ENCODE data around the gene WWOX. TPM values are rescaled to one million over a fixed set of nuclear protein-coding genes. Genes with fewer than 3 reads are reported as not detected.

Gene WWOX
- total RNA-seq, 1 donor from 2014 or later: 7.3 TPM

DNA sequence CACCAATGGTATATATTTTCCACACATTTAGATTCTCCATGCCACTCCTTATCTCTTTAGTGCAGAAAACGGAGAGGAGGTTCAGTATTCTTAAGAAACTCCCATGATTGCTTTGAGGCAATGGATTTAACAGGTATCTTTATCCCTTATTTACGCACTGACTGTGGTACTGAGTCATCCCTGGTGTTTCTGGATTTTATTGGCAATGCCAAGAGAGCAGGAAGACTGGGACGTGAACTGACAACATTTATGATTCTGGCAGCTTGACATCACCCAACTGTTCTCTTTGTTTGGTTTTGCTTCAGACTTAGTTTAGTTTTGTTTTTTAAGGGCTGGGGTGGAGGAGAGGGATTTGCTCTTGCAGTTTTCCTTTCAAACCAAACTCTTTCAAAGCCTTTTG is 131.4 kb downstream of the WWOX start:
- Mint-ChIP-seq H3K9me3 (ENCODE audit: unreplicated experiment) (no peaks in the 10 kb centered on the region), H3K4me3 (ENCODE audit: unreplicated experiment) (no peak overlapping the region), H3K27me3 (ENCODE audit: low read depth, unreplicated experiment) (no peaks in the 10 kb centered on the region), H3K27ac (ENCODE audit: unreplicated experiment) (no peak overlapping the region), H3K4me1 (ENCODE audit: low read depth, unreplicated experiment) (no peaks in the 10 kb centered on the region), H3K36me3 (ENCODE audit: low read depth, unreplicated experiment) (no peaks in the 10 kb centered on the region)
- DNase-seq (ENCODE audit: low read depth) (peak; percentile 3), FAIRE-seq (no peak)
- no peaks in the 10 kb centered on the region for H4K20me1 ChIP-seq (ENCODE audit: insufficient read depth, low read length)
- TF ChIP-seq, protein P1, sequence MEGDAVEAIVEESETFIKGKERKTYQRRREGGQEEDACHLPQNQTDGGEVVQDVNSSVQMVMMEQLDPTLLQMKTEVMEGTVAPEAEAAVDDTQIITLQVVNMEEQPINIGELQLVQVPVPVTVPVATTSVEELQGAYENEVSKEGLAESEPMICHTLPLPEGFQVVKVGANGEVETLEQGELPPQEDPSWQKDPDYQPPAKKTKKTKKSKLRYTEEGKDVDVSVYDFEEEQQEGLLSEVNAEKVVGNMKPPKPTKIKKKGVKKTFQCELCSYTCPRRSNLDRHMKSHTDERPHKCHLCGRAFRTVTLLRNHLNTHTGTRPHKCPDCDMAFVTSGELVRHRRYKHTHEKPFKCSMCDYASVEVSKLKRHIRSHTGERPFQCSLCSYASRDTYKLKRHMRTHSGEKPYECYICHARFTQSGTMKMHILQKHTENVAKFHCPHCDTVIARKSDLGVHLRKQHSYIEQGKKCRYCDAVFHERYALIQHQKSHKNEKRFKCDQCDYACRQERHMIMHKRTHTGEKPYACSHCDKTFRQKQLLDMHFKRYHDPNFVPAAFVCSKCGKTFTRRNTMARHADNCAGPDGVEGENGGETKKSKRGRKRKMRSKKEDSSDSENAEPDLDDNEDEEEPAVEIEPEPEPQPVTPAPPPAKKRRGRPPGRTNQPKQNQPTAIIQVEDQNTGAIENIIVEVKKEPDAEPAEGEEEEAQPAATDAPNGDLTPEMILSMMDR (IDR thresholded peaks at IDR 0.05; ENCODE audit: insufficient read depth, low read depth, low read length): no peak
- no peak for TF ChIP-seq EZH2 (IDR thresholded peaks at IDR 0.05; ENCODE audit: insufficient read depth, low read length)
- H2AFZ ChIP-seq (ENCODE audit: low read depth, low read length): no peak overlapping the region
- H3K27me3 ChIP-seq (ENCODE audit: insufficient read depth, low read length): peaks cover 3% of the 10 kb centered on the region
- no peak overlapping the region for H3K9ac ChIP-seq (ENCODE audit: low read length)
- no peaks in the 10 kb centered on the region for H3K36me3 ChIP-seq (ENCODE audit: insufficient read depth, low read length)
- H3K9me3 ChIP-seq (ENCODE audit: insufficient read depth, low read depth, low read length): no peaks in the 10 kb centered on the region
- H3K4me3 ChIP-seq (ENCODE audit: insufficient read depth, low read depth, low read length): no peak overlapping the region
- H3K27ac ChIP-seq (ENCODE audit: low read depth, low read length): no peak overlapping the region
- peak overlapping the region; percentile 23 for H3K4me2 ChIP-seq (ENCODE audit: low read length)
- H3K4me1 ChIP-seq (ENCODE audit: insufficient read depth, low read length): no peaks in the 10 kb centered on the region
- H3K79me2 ChIP-seq (ENCODE audit: insufficient read depth, low read length): no peaks in the 10 kb centered on the region

DNA sequence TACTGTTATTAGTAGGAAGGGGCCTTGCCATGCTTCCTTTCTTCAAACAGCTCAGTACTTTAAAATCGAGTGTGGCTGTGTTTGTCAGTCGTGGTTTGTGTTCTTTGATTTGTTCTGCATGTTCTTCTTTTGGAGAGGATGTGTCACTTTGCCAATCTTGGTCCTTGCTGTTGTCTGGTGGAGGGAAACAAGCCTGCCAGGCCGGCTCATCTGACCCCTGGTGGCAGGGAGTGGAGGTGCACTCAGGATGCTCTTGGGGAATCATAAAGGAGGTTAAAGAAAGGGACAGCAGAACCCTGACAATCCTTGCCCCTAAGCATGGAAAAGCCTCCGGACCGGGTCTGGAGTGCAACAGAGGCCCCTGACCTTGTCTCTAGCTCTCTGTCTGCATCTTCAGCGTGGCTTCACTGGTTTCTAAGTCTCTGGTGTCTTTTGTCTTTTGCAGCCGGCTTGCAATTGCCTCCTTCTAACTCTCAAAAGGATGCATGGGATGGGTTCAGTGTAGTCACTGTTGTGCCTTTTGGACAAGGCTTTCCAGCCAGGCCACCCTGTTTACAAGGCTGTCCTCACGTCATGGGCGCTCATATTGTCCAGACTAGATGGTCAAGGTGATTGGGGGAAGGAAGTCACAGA is 135.8 kb downstream of the WWOX start:
- DNase-seq (ENCODE audit: low read depth) (peak; percentile 38), FAIRE-seq (no peak)
- Mint-ChIP-seq H3K36me3 (ENCODE audit: low read depth, unreplicated experiment) (no peaks in the 10 kb centered on the region), H3K27ac (ENCODE audit: unreplicated experiment) (no peak overlapping the region), H3K9me3 (ENCODE audit: unreplicated experiment) (no peaks in the 10 kb centered on the region), H3K4me3 (ENCODE audit: unreplicated experiment) (no peak overlapping the region), H3K4me1 (ENCODE audit: low read depth, unreplicated experiment) (no peaks in the 10 kb centered on the region), H3K27me3 (ENCODE audit: low read depth, unreplicated experiment) (no peaks in the 10 kb centered on the region)
- H4K20me1 ChIP-seq (ENCODE audit: insufficient read depth, low read length): no peaks in the 10 kb centered on the region
- no peak overlapping the region for H3K27ac ChIP-seq (ENCODE audit: low read depth, low read length)
- no peak overlapping the region for H3K4me3 ChIP-seq (ENCODE audit: insufficient read depth, low read depth, low read length)
- no peak overlapping the region for H3K4me2 ChIP-seq (ENCODE audit: low read length)
- TF ChIP-seq, protein P1 (IDR thresholded peaks at IDR 0.05; ENCODE audit: insufficient read depth, low read depth, low read length): peak; percentile 86
- TF ChIP-seq EZH2 (IDR thresholded peaks at IDR 0.05; ENCODE audit: insufficient read depth, low read length): no peak
- H3K4me1 ChIP-seq (ENCODE audit: insufficient read depth, low read length): no peaks in the 10 kb centered on the region
- H2AFZ ChIP-seq (ENCODE audit: low read depth, low read length): no peak overlapping the region
- H3K79me2 ChIP-seq (ENCODE audit: insufficient read depth, low read length): no peaks in the 10 kb centered on the region
- H3K9ac ChIP-seq (ENCODE audit: low read length): no peak overlapping the region
- H3K9me3 ChIP-seq (ENCODE audit: insufficient read depth, low read depth, low read length): no peaks in the 10 kb centered on the region
- H3K27me3 ChIP-seq (ENCODE audit: insufficient read depth, low read length): no peaks in the 10 kb centered on the region
- H3K36me3 ChIP-seq (ENCODE audit: insufficient read depth, low read length): no peaks in the 10 kb centered on the region

DNA sequence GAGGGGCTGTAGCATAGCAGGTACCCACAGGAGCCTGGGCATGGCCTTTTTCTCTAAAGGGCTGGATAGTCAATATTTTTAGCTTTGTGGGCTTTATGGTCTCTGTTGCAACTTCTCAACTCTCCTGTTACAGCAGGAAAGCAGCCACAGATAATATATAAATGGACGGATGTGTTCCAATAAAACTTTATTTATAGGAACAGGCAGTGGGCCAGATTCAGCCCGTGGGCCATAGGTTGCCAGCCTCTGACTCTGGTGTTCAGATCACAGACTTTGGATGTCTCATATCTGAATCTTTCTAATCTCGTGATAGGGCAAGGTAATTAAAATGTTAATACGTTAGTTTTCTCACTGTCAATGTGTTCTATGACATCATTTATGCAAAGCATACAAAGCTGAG is 136.4 kb downstream of the WWOX start:
- no peaks in the 10 kb centered on the region for H3K9me3 ChIP-seq (ENCODE audit: insufficient read depth, low read depth, low read length)
- H3K4me3 Mint-ChIP-seq (ENCODE audit: unreplicated experiment): no peak overlapping the region
- DNase-seq (ENCODE audit: low read depth): no peak
- H3K4me3 ChIP-seq (ENCODE audit: insufficient read depth, low read depth, low read length): no peak overlapping the region
- H3K27ac Mint-ChIP-seq (ENCODE audit: unreplicated experiment): no peak overlapping the region
- TF ChIP-seq, protein P1 (IDR thresholded peaks at IDR 0.05; ENCODE audit: insufficient read depth, low read depth, low read length): no peak
- no peak for TF ChIP-seq EZH2 (IDR thresholded peaks at IDR 0.05; ENCODE audit: insufficient read depth, low read length)
- H3K9ac ChIP-seq (ENCODE audit: low read length): no peak overlapping the region
- no peak overlapping the region for H3K27ac ChIP-seq (ENCODE audit: low read depth, low read length)
- no peaks in the 10 kb centered on the region for H3K79me2 ChIP-seq (ENCODE audit: insufficient read depth, low read length)
- no peak overlapping the region for H2AFZ ChIP-seq (ENCODE audit: low read depth, low read length)
- no peaks in the 10 kb centered on the region for H3K27me3 ChIP-seq (ENCODE audit: insufficient read depth, low read length)
- H3K36me3 Mint-ChIP-seq (ENCODE audit: low read depth, unreplicated experiment): no peaks in the 10 kb centered on the region
- no peaks in the 10 kb centered on the region for H3K36me3 ChIP-seq (ENCODE audit: insufficient read depth, low read length)
- no peak overlapping the region for H3K4me2 ChIP-seq (ENCODE audit: low read length)
- no peaks in the 10 kb centered on the region for H4K20me1 ChIP-seq (ENCODE audit: insufficient read depth, low read length)
- peaks cover under 1% of the 10 kb centered on the region for H3K27me3 Mint-ChIP-seq (ENCODE audit: low read depth, unreplicated experiment)
- H3K4me1 ChIP-seq (ENCODE audit: insufficient read depth, low read length): no peaks in the 10 kb centered on the region
- H3K4me1 Mint-ChIP-seq (ENCODE audit: low read depth, unreplicated experiment): no peaks in the 10 kb centered on the region
- FAIRE-seq: no peak
- no peaks in the 10 kb centered on the region for H3K9me3 Mint-ChIP-seq (ENCODE audit: unreplicated experiment)
